GM12892 (cell line): ENCODE results near the gene PMEPA1.

Experiments used
- POLR2A ChIP-seq: IDR thresholded peaks from 2 replicates; pipeline ENCODE4 v1.6.1; 2011; ENCODE audit warnings: low read depth, low read length, control low read depth
- POLR2AphosphoS5 ChIP-seq: IDR thresholded peaks from 2 replicates; pipeline ENCODE4 v1.6.1; 2011; ENCODE audit warnings: low read depth, low read length, control low read depth

DNA sequence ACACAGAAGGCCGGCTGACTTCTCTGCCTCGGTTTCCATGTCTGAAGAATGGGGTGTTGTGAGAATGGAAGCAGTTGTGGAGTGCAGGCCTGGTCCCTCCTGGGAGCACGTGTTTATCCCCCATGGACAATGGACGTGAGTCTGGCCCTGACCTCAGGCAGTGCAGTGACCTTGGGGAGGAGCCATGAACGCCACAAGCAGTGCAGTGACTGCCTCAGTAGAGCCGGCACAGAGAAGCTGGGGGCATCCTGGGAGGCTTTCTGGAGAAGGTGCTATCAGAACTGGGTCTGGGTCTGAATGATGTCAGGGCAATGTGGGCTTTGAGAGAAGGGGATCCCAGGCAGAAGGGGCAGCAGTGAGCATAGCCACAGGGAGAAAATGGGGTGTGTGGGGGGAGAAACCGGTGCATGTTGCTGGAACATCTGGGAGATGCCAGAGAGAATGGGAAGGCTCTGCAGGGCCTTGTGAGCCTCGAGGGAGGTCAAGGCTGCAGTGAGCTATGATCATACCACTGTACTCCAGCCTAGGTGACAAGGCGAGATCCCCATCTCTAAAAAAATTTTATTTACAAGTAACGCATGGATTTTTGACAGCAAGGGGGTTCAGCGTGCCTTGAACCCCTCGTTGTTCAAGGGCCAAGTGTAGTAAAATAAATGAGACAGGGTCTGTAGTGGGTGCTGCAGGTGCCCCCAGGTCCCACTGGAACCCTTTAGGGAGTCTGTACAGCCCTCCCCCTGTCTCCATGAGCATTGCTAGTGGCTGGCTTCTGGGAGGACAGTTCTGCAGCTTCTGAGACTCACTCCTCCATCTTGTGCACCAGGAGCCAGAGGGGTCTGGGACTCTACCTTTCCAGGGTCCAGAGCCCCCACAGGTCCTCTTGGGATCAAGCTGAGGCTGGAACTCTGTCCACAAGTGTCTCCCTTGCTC, 62.5 kb downstream of the PMEPA1 start:
- TF ChIP-seq POLR2A (no peak), POLR2AphosphoS5 (no peak)
